Esophagus squamous epithelium (tissue), 4 donors: ENCODE data around the gene IRF9.

Experiments
- POLR2A ChIP-seq, 4 donors: fragments of 450-650 bp; IDR thresholded peaks; one replicate each; pipeline ENCODE4 v1.6.1; 2017; ENCODE audit warnings: antibody characterized with exemption in 4 of 4, mild to moderate bottlenecking in 4 of 4, moderate library complexity in 3 of 4
- TF ChIP-seq, protein P1 (sequence below), 6 experiments: fragments of 450-650 bp in 4 of 6; fragments of 200-600 bp in 2 of 6; sonication (generic) in 2 of 6; IDR thresholded peaks; one replicate each; pipeline ENCODE4 v1.5.1; 2016 to 2019; ENCODE audit warnings: antibody characterized with exemption in 6 of 6, mild to moderate bottlenecking in 4 of 6, moderate library complexity in 4 of 6

DNA sequence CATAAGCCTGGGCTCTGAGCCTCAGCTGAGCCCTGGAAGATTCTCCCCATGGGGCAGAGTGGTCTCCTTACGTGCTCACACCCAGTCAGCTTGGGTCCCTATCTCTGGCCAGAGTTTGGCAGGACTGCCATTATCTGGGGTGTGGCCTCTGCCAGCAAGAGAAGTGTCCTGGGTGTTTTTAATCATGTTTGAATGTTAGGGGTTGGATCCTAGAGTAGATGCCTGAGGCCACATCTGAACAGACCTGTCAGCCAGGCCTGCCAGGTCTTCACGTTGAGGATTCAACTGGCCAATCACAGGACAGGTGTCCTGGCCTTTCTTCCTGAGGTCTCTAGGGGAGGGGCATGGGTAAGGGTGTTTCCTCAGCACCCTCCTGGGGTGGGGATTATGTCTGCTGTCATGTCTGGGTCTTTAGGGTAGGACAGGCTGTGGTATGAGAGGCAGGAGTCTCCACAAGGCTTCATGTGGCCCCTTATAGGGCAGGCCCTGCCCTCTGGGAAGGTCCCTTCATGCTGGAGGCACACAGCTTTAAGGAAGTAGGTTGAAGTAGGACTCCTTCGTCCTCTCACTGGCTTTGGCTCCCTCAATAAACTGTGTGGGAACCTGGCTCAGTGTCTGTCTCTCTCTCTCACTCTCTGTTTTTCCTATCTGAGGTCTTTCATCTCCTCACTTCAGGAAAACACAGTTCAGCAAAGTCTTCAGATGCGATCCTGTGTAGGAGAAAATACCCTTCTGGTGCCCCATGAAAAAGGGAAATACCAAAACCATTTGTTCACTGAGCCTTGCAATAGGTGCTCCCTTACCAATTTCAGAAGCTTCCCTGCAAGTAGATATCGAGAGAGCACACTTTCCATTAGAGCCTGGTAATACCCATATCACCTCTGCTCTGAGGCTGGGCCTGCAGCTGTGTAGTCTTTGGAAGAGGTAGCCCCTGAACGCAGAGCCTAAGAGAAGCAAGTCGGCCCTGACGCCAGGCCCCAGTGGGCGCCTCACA lies 37.3 kb upstream of the IRF9 start:
- TF ChIP-seq, protein P1, sequence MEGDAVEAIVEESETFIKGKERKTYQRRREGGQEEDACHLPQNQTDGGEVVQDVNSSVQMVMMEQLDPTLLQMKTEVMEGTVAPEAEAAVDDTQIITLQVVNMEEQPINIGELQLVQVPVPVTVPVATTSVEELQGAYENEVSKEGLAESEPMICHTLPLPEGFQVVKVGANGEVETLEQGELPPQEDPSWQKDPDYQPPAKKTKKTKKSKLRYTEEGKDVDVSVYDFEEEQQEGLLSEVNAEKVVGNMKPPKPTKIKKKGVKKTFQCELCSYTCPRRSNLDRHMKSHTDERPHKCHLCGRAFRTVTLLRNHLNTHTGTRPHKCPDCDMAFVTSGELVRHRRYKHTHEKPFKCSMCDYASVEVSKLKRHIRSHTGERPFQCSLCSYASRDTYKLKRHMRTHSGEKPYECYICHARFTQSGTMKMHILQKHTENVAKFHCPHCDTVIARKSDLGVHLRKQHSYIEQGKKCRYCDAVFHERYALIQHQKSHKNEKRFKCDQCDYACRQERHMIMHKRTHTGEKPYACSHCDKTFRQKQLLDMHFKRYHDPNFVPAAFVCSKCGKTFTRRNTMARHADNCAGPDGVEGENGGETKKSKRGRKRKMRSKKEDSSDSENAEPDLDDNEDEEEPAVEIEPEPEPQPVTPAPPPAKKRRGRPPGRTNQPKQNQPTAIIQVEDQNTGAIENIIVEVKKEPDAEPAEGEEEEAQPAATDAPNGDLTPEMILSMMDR (IDR thresholded peaks at IDR 0.05), result no peak
- TF ChIP-seq POLR2A (IDR thresholded peaks at IDR 0.05), result no peak
